NCI-H748 (cell line): Measurements from ENCODE around the gene PRKACA.
"Not testable (repeated sequence)": the region's sequence is repeated elsewhere in the genome, so short reads cannot be mapped to it uniquely, and the experiment has no call there.

Experiments used
- DNase-seq: peaks from one replicate; lab custom pipeline; 2025; ENCODE audit not compliant: unreplicated experiment; lab: John Stamatoyannopoulos, UW

The PRKACA gene

DNA sequence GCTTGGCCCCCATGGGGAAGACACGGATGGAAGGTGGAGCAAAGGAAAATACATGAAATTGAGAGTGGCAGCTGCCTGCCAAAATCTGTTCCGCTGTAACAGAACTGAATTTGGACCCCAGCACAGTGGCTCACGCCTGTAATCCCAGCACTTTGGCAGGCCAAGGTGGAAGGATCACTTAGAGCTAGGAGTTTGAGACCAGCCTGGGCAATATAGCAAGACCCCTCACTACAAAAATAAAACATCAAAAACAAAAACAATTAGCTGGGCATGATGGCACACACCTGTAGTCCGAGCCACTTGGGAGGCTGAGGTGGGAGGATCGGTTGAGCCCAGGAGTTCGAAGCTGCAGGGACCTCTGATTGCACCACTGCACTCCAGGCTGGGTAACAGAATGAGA, 65.1 kb downstream of the PRKACA start:
- DNase-seq = no peak

GRCh38 chr19:14051980-14052379, 65.6 kb downstream of the PRKACA start:
- no peak for DNase-seq

- not testable (repeated sequence) for DNase-seq
Observed at GRCh38 chr19:14050961-14051360, 66.6 kb downstream of the PRKACA start.

- no peak for DNase-seq
Observed at GRCh38 chr19:14050512-14050911, 67.0 kb downstream of the PRKACA start.

DNA sequence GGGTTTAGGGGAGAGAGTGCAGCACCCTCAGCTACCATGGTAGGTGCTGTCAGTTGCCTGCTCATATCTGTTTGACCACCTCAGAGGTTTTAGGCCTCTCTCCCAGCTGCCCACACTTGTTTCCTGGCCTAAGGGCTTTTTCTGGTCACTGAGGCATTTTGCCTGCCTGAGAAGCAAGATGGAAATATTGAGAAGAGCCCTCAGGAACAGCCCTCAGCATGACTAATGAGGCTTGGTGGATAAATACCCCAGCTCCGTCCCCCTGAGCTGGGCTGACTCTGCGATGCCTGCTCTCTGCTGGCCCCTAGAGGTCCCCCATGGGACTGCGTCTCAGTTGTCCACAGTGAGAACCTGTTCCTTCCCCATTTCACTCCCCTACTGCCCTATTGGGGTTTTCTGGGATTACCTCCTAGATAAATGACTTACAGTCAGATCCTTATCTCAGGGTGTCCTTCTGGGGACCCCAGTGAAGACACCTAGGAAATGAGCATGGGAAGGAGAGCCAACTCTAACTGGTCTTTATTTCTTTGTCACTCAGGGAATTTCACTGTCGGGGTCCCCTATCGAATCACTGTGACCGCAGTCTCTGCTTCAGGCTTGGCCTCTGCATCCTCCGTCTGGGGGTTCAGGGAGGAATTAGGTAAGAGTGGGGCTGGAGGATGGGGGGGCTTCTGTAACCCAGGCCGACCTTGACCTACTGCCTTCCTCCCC, 69.0 kb downstream of the PRKACA start:
- DNase-seq = peak; percentile 36

DNA sequence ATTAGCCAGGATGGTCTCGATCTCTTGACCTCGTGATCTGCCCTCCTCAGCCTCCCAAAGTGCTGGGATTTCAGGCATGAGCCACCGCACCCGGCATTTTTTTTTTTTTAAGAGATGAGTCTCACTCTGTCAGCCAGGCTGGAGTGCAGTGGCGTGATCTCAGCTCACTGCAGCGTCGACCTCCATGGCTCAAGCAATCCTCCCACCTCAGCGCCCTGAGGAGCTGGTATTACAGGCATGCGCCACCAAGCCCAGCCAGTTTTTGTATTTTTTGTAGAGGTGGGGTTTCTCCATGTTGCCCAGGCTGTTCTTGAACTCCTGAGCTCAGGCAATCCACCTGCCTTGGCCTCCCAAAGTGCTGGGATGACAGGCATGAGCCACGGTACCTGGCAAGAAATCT, 69.7 kb downstream of the PRKACA start:
- DNase-seq = not testable (repeated sequence)

- DNase-seq = peak; percentile 64
Observed at GRCh38 chr19:14042659-14043608, 74.6 kb downstream of the PRKACA start.
